Cerebellar cortex (tissue), 1 donor: ENCODE results near the gene FAM131A.

ENCODE experiments used
- DNase-seq: peaks from one replicate; pipeline ENCODE4 v3.0.0-alpha.2; 2015; ENCODE audit warnings: low spot score

The FAM131A gene

GRCh38 chr3:184358124-184358767 is 20.8 kb downstream of the FAM131A start:
- no peak for DNase-seq

GRCh38 chr3:184358921-184359350 is 21.5 kb downstream of the FAM131A start:
- DNase-seq = no peak

- no peak for DNase-seq
These were observed 22.2 kb downstream of the FAM131A start for GRCh38 chr3:184359610-184360009.

GRCh38 chr3:184360070-184360928 is 22.9 kb downstream of the FAM131A start:
- DNase-seq = no peak

GRCh38 chr3:184360929-184361531 is 23.6 kb downstream of the FAM131A start:
- DNase-seq = no peak

- DNase-seq = no peak
These were observed 24.1 kb downstream of the FAM131A start, which contains the start of the genes CLCN2 and POLR2H for GRCh38 chr3:184361532-184361931. Gene CLCN2, minus strand, starts transcription at chr3:184361605. Its CDS starts 126 bp downstream, at chr3:184361479. Gene POLR2H, plus strand, starts transcription at chr3:184361710. Its CDS starts 1,783 bp downstream, at chr3:184363493.

- DNase-seq = peak; percentile 72
These were observed 24.7 kb downstream of the FAM131A start for GRCh38 chr3:184361932-184362667.

- DNase-seq = peak; percentile 97
These were observed 25.5 kb downstream of the FAM131A start for GRCh38 chr3:184362668-184363546.

GRCh38 chr3:184366619-184367289 is 29.4 kb downstream of the FAM131A start:
- no peak for DNase-seq

GRCh38 chr3:184368116-184368515 is 30.7 kb downstream of the FAM131A start:
- no peak for DNase-seq

- no peak for DNase-seq
These were observed 31.3 kb downstream of the FAM131A start for GRCh38 chr3:184368586-184369183.

GRCh38 chr3:184371570-184372018 is 34.2 kb downstream of the FAM131A start:
- DNase-seq = peak; percentile 93

- DNase-seq = no peak
These were observed 35.0 kb downstream of the FAM131A start for GRCh38 chr3:184372296-184372821.

GRCh38 chr3:184372911-184373310 is 35.5 kb downstream of the FAM131A start:
- DNase-seq = no peak

- DNase-seq = no peak
These were observed 36.0 kb downstream of the FAM131A start for GRCh38 chr3:184373422-184373821.

GRCh38 chr3:184375747-184376461 is 38.5 kb downstream of the FAM131A start:
- no peak for DNase-seq

GRCh38 chr3:184377374-184377773 is 40.0 kb downstream of the FAM131A start:
- DNase-seq = no peak

- DNase-seq = no peak
These were observed 40.6 kb downstream of the FAM131A start, which contains the start of gene THPO for GRCh38 chr3:184377882-184378445. Gene THPO, minus strand, starts transcription at chr3:184378207. Its CDS starts 1,948 bp downstream, at chr3:184376259.
